NCI-H187 treated with DMSO at 0.1 percent for 48 hours (cell line): ENCODE results near the gene GANC.

Experiments
- DNase-seq: peaks from one replicate; lab custom pipeline; 2025; lab: John Stamatoyannopoulos, UW

Gene GANC

GRCh38 chr15:42375941-42376340 lies 102.9 kb downstream of the GANC start:
- no peak for DNase-seq

GRCh38 chr15:42378011-42378410 lies 105.0 kb downstream of the GANC start:
- DNase-seq = no peak

GRCh38 chr15:42384597-42384996 lies 111.6 kb downstream of the GANC start:
- DNase-seq = no peak

GRCh38 chr15:42385206-42385979 lies 112.4 kb downstream of the GANC start:
- DNase-seq = no peak

- no peak for DNase-seq
Measured at GRCh38 chr15:42385980-42386700, 113.1 kb downstream of the GANC start.

- DNase-seq = no peak
Measured at GRCh38 chr15:42387603-42388002, 114.6 kb downstream of the GANC start.

- DNase-seq = no peak
Measured at GRCh38 chr15:42392309-42393024, 119.5 kb downstream of the GANC start.

GRCh38 chr15:42394106-42394505 lies 121.1 kb downstream of the GANC start:
- DNase-seq = no peak

GRCh38 chr15:42395838-42396237 lies 122.8 kb downstream of the GANC start:
- no peak for DNase-seq

GRCh38 chr15:42401544-42402454 lies 128.8 kb downstream of the GANC start:
- no peak for DNase-seq

- DNase-seq = no peak
Measured at GRCh38 chr15:42402455-42403205, 129.6 kb downstream of the GANC start.

GRCh38 chr15:42403389-42403788 lies 130.4 kb downstream of the GANC start:
- no peak for DNase-seq

- DNase-seq = no peak
Measured at GRCh38 chr15:42404461-42405235, 131.6 kb downstream of the GANC start.

- DNase-seq = no peak
Measured at GRCh38 chr15:42405863-42406482, 133.0 kb downstream of the GANC start.
